VCaP (cell line): ENCODE measurements around the gene LRRC23.

Source experiments
- H3K27ac ChIP-seq: fragments of 450-650 bp; 2 replicates; pipeline ENCODE4 v1.5.1; 2017
- CTCF ChIP-seq: fragments of 450-650 bp; conservative IDR thresholded peaks from 2 replicates; pipeline ENCODE4 v1.5.1; 2017; ENCODE audit warnings: mild to moderate bottlenecking, moderate library complexity

LRRC23 gene

GRCh38 chr12:6958609-6959057, 54.0 kb downstream of the LRRC23 start:
- H3K27ac ChIP-seq = no peak overlapping the region
- TF ChIP-seq CTCF = no peak

GRCh38 chr12:6959058-6959804, 54.6 kb downstream of the LRRC23 start:
- no peak for TF ChIP-seq CTCF
- H3K27ac ChIP-seq = no peak overlapping the region

GRCh38 chr12:6959805-6960592, 55.4 kb downstream of the LRRC23 start:
- no peak for TF ChIP-seq CTCF
- no peak overlapping the region for H3K27ac ChIP-seq

- H3K27ac ChIP-seq = no peak overlapping the region
- TF ChIP-seq CTCF = 0 out of 2 replicates have a peak, but pooled peaks have one; percentile 7
These were observed 56.1 kb downstream of the LRRC23 start for GRCh38 chr12:6960593-6961277.

- H3K27ac ChIP-seq = no peak overlapping the region
These were observed 56.7 kb downstream of the LRRC23 start for GRCh38 chr12:6961278-6961694.

GRCh38 chr12:6961695-6962284, 57.2 kb downstream of the LRRC23 start:
- peak overlapping the region; percentile 96 for H3K27ac ChIP-seq
- TF ChIP-seq CTCF = peak; percentile 59

More at GRCh38 chr12:6961278-6961694, 56.7 kb downstream of the LRRC23 start:
- TF ChIP-seq CTCF = no peak
